ENCODE data around the gene CACNA1D.

- TF ChIP-seq, protein P1, sequence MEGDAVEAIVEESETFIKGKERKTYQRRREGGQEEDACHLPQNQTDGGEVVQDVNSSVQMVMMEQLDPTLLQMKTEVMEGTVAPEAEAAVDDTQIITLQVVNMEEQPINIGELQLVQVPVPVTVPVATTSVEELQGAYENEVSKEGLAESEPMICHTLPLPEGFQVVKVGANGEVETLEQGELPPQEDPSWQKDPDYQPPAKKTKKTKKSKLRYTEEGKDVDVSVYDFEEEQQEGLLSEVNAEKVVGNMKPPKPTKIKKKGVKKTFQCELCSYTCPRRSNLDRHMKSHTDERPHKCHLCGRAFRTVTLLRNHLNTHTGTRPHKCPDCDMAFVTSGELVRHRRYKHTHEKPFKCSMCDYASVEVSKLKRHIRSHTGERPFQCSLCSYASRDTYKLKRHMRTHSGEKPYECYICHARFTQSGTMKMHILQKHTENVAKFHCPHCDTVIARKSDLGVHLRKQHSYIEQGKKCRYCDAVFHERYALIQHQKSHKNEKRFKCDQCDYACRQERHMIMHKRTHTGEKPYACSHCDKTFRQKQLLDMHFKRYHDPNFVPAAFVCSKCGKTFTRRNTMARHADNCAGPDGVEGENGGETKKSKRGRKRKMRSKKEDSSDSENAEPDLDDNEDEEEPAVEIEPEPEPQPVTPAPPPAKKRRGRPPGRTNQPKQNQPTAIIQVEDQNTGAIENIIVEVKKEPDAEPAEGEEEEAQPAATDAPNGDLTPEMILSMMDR (IDR thresholded peaks at IDR 0.05; ENCODE audit: low read depth, low read length): peak; percentile 12; the same call in 1 of the 2 replicates
- no peak for TF ChIP-seq EZH2phosphoT487 (IDR thresholded peaks at IDR 0.05; ENCODE audit: low read depth)
Measured at GRCh38 chr3:53833053-53833645, 338.7 kb downstream of the CACNA1D start.

Data from OCI-LY3 (cell line).